Measurements from ENCODE around the gene ERC2. TPM values are rescaled to one million over a fixed set of nuclear protein-coding genes. Genes with fewer than 3 reads are reported as not detected.

ERC2 gene
- total and polyA plus RNA-seq, 2 of the 13 experiments (the other 11 are each of a cell fraction or from before 2014, with no cell fraction given), result 0.16 to 0.22 TPM

- Histone ChIP-seq H3K36me3 (replicated peaks in 1 of 2; ENCODE audit: control insufficient read depth in 1 of 2, insufficient read depth in 2 of 2, low read length in 2 of 2) (no peaks in the 10 kb centered on the region), H3K9me3 (ENCODE audit: low read length) (no peaks in the 10 kb centered on the region), H3K27ac (ENCODE audit: extremely low read length, insufficient read depth, low read length) (no peak overlapping the region), H3K4me3 (replicated peaks in 1 of 3; ENCODE audit: insufficient read depth in 1 of 3, low read depth in 2 of 3, low read length in 3 of 3) (no peak overlapping the region), H3K27me3 (ENCODE audit: control insufficient read depth in 1 of 2, insufficient read depth in 2 of 2, low read length in 2 of 2) (no peaks in the 10 kb centered on the region), H3K4me2 (ENCODE audit: low read depth, low read length) (no peak overlapping the region), H3K79me2 (ENCODE audit: insufficient read depth, low read length) (no peaks in the 10 kb centered on the region), H3K4me1 (ENCODE audit: insufficient read depth, low read length) (no peaks in the 10 kb centered on the region), H2AFZ (ENCODE audit: low read length) (no peak overlapping the region), H4K20me1 (ENCODE audit: insufficient read depth, low read length) (no peaks in the 10 kb centered on the region), H3K9ac (ENCODE audit: insufficient read depth, low read depth, low read length) (no peak overlapping the region)
- ChIA-PET CTCF (ENCODE audit: low intra/inter-chr PET ratio, low total read pairs) (no interaction called here), POLR2A (no interaction called here)
- FAIRE-seq (no peak), ATAC-seq (no peak), DNase-seq (ENCODE audit: low spot score) (no peak)
- intact Hi-C loops (cut with micrococcal nuclease; ENCODE audit: unreplicated experiment), result no loop called here
- in situ Hi-C loops (cut with HindIII; ENCODE audit: extremely low pct_ligation_motif_present, low pct_unique_long_range_greater_than_20kb), result no loop called here
- WGBS (ENCODE audit: low lambda C conversion rate), result 50% methylated on average over 2 of the region's 4 CpGs
- BruUV-seq (replicated peaks), result no TSS peak
- TF ChIP-seq CHCHD3 (CRISPR knock-in tag; IDR thresholded peaks at IDR 0.05) (no peak), ZNF18 (CRISPR knock-in tag; IDR thresholded peaks at IDR 0.05; ENCODE audit: insufficient replicate concordance) (no peak), ZNF432 (CRISPR knock-in tag; IDR thresholded peaks at IDR 0.05; ENCODE audit: borderline replicate concordance) (no peak), KAT8 (CRISPR knock-in tag; IDR thresholded peaks at IDR 0.05) (no peak), GPBP1L1 (CRISPR knock-in tag; IDR thresholded peaks at IDR 0.05) (no peak), DNMT1 (CRISPR knock-in tag; IDR thresholded peaks at IDR 0.05) (no peak), MBNL3 (CRISPR knock-in tag; conservative IDR thresholded peaks at IDR 0.05) (no peak), TSC22D2 (CRISPR knock-in tag; IDR thresholded peaks at IDR 0.05; ENCODE audit: borderline replicate concordance) (no peak), GRHL1 (CRISPR knock-in tag; conservative IDR thresholded peaks at IDR 0.05) (no peak)
These were observed 997.2 kb downstream of the ERC2 start for GRCh38 chr3:55471084-55471483.
